Glutamatergic neuron (in vitro differentiated cells): Measurements from ENCODE around the gene GKN1. TPM values are rescaled to one million over a fixed set of nuclear protein-coding genes. Genes with fewer than 3 reads are reported as not detected.

Experiments used
- DNase-seq: peaks from one replicate; pipeline ENCODE4 v3.0.0; 2022
- H3K27ac Mint-ChIP-seq: one replicate; pipeline ENCODE4 v1.8.0; 2020; ENCODE audit warnings: mild to moderate bottlenecking, mixed read lengths, inconsistent platforms; ENCODE audit not compliant: unreplicated experiment
- H3K27me3 Mint-ChIP-seq: one replicate; pipeline ENCODE4 v1.8.0; 2020; ENCODE audit warnings: mild to moderate bottlenecking, moderate library complexity, mixed read lengths, inconsistent platforms; ENCODE audit not compliant: unreplicated experiment
- H3K36me3 Mint-ChIP-seq: one replicate; pipeline ENCODE4 v1.8.0; 2020; ENCODE audit warnings: mild to moderate bottlenecking, mixed read lengths, inconsistent platforms; ENCODE audit not compliant: unreplicated experiment
- H3K4me1 Mint-ChIP-seq: one replicate; pipeline ENCODE4 v1.8.0; 2020; ENCODE audit warnings: mild to moderate bottlenecking, low read depth, mixed read lengths, inconsistent platforms; ENCODE audit not compliant: unreplicated experiment
- H3K4me3 Mint-ChIP-seq: one replicate; pipeline ENCODE4 v1.8.0; 2020; ENCODE audit warnings: mild to moderate bottlenecking, mixed read lengths, inconsistent platforms; ENCODE audit not compliant: unreplicated experiment
- H3K9me3 Mint-ChIP-seq: one replicate; pipeline ENCODE4 v1.8.0; 2020; ENCODE audit warnings: mild to moderate bottlenecking, moderate library complexity, mixed read lengths, inconsistent platforms; ENCODE audit not compliant: unreplicated experiment
- total RNA-seq: library from RNA; stranded (reverse); fragmentation: NEBNext Ultra II Directional; extraction: Animal tissue kit (Norgen Biotek cat#: 25700); gene quantifications from one replicate; pipeline ENCODE4 v1.2.1, GENCODE V29; 2021; ENCODE audit not compliant: unreplicated experiment
- TF ChIP-seq, protein P1 (sequence below): fragments of 200-600 bp; sonication (generic); IDR thresholded peaks from one replicate; pipeline ENCODE4 v1.5.0; 2021; ENCODE audit not compliant: partially characterized antibody, unreplicated experiment

Gene GKN1
- total RNA-seq, 1 donor from 2014 or later = not detected

DNA sequence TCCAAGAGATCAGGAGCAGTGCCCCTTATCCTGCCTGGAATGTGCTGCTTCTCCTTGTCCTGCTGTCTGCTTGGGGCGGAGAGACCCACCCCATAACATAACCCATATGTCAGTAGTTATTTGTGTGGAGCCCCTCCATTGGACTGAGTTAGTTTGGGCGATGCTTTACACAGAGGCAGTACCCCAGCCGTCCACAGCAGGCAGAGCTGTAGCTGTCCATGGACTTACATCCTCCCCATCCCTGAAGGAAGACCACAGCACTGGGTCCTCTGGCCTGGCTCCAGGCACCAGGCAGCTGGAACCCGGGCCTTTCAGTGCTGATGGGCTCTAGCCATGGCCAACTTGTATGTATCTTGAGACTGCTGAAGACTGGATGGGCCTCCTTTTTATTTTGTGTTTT, 42.0 kb upstream of the GKN1 start:
- Mint-ChIP-seq H3K36me3 (no peaks in the 10 kb centered on the region), H3K27ac (no peak overlapping the region), H3K27me3 (peaks cover 3% of the 10 kb centered on the region), H3K4me3 (no peak overlapping the region), H3K9me3 (no peaks in the 10 kb centered on the region), H3K4me1 (no peaks in the 10 kb centered on the region)
- TF ChIP-seq, protein P1, sequence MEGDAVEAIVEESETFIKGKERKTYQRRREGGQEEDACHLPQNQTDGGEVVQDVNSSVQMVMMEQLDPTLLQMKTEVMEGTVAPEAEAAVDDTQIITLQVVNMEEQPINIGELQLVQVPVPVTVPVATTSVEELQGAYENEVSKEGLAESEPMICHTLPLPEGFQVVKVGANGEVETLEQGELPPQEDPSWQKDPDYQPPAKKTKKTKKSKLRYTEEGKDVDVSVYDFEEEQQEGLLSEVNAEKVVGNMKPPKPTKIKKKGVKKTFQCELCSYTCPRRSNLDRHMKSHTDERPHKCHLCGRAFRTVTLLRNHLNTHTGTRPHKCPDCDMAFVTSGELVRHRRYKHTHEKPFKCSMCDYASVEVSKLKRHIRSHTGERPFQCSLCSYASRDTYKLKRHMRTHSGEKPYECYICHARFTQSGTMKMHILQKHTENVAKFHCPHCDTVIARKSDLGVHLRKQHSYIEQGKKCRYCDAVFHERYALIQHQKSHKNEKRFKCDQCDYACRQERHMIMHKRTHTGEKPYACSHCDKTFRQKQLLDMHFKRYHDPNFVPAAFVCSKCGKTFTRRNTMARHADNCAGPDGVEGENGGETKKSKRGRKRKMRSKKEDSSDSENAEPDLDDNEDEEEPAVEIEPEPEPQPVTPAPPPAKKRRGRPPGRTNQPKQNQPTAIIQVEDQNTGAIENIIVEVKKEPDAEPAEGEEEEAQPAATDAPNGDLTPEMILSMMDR = no peak
- no peak for DNase-seq

DNA sequence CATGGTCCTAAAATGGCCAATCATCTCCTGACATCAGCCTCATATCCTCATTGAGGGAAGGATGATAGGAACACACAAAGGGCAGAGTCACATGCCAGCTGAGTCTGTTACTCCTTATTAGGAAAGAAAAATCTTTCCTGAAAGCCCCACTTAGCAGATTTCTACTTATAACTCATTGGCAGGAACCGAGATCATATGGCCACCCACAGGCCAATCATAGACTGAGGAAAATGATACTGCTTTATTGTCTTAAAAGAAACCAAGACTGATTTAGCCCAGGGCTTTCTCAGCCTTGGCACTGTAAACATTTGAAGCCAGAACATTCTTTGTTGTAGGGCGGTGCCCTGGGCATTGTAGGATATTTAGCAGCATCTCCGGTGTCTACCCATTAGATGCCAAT, 40.4 kb upstream of the GKN1 start:
- H3K4me1 Mint-ChIP-seq = no peaks in the 10 kb centered on the region
- no peak overlapping the region for H3K27ac Mint-ChIP-seq
- H3K36me3 Mint-ChIP-seq = no peaks in the 10 kb centered on the region
- peaks cover 3% of the 10 kb centered on the region for H3K27me3 Mint-ChIP-seq
- TF ChIP-seq, protein P1 = no peak
- no peak overlapping the region for H3K4me3 Mint-ChIP-seq
- no peaks in the 10 kb centered on the region for H3K9me3 Mint-ChIP-seq
- no peak for DNase-seq

DNA sequence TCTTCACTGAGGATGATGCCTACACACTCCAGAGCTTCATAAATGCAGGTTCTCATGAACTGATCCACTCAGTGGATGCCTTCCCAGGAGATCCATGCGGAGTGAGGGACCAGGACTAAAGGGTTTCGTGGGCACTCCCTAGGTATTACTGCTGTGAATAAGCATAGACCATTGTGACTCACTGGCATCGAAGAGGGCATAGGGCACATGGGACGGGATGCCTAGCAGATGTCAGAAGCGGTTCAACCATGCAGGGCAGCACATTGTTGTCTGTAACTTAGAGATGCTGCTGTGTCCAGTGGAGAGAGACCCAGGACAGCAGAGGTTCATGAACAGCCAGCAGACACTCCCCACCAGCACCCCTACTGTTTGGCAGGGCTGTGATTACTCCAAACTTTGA, 39.0 kb upstream of the GKN1 start:
- no peak for DNase-seq
- Mint-ChIP-seq H3K4me3 (no peak overlapping the region), H3K36me3 (no peaks in the 10 kb centered on the region), H3K27me3 (peaks cover 3% of the 10 kb centered on the region), H3K4me1 (no peaks in the 10 kb centered on the region), H3K27ac (no peak overlapping the region), H3K9me3 (no peaks in the 10 kb centered on the region)
- TF ChIP-seq, protein P1 = no peak

DNA sequence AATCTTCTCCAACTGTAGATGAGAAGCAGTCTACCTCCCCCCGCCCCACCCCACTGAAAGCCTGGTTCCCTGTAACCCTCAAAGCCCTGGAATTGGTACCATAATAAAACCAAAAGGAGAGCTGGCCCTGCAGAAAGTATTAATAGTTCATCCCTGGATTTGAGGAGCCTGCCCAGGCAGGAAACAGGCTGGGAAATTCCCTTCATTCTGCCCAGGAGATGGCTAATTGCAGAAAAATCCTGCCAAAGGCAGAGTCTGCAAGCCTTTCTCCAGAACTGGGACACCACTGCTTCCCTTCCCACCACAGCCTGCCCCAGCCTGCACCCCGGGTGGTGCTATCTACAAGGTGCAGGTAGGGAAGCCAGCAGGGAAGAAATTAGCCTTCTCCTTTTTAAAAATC, 38.0 kb upstream of the GKN1 start:
- H3K4me3 Mint-ChIP-seq = no peak overlapping the region
- TF ChIP-seq, protein P1 = no peak
- no peaks in the 10 kb centered on the region for H3K4me1 Mint-ChIP-seq
- H3K36me3 Mint-ChIP-seq = no peaks in the 10 kb centered on the region
- H3K27ac Mint-ChIP-seq = no peak overlapping the region
- no peaks in the 10 kb centered on the region for H3K9me3 Mint-ChIP-seq
- peaks cover 3% of the 10 kb centered on the region for H3K27me3 Mint-ChIP-seq
- DNase-seq = no peak

DNA sequence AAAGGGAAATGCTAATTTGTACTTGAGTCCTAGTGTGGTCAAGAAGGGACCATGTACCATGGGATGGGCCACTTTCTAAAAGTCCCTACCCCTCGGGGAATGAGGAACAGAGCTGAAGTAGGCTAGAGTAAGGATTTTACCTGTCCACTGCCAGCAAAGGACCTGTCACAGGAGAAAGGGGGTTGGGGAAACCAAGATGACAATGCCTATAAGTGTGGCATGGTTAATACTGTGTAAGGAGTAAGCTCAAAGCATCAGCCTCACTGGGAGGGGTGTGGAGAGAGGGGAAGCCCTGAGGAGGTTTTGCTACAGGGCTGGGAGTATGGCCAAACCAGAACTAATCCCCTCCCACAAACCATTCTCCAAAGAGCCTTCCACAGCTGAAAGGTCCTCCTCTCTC, 37.5 kb upstream of the GKN1 start:
- no peaks in the 10 kb centered on the region for H3K4me1 Mint-ChIP-seq
- TF ChIP-seq, protein P1 = no peak

More for the DNA sequence above, 37.5 kb upstream of the GKN1 start:
- Mint-ChIP-seq H3K9me3 (no peaks in the 10 kb centered on the region), H3K36me3 (no peaks in the 10 kb centered on the region), H3K27ac (no peak overlapping the region), H3K27me3 (peaks cover 3% of the 10 kb centered on the region), H3K4me3 (no peak overlapping the region)
- DNase-seq = no peak
